NCI-H2107 (cell line): ENCODE data around the gene NDUFS8.

Source experiments
- DNase-seq: peaks from one replicate; lab custom pipeline; 2025; lab: John Stamatoyannopoulos, UW

NDUFS8 gene

GRCh38 chr11:68016161-68016903, 14.1 kb upstream of the NDUFS8 start:
- no peak for DNase-seq

DNA sequence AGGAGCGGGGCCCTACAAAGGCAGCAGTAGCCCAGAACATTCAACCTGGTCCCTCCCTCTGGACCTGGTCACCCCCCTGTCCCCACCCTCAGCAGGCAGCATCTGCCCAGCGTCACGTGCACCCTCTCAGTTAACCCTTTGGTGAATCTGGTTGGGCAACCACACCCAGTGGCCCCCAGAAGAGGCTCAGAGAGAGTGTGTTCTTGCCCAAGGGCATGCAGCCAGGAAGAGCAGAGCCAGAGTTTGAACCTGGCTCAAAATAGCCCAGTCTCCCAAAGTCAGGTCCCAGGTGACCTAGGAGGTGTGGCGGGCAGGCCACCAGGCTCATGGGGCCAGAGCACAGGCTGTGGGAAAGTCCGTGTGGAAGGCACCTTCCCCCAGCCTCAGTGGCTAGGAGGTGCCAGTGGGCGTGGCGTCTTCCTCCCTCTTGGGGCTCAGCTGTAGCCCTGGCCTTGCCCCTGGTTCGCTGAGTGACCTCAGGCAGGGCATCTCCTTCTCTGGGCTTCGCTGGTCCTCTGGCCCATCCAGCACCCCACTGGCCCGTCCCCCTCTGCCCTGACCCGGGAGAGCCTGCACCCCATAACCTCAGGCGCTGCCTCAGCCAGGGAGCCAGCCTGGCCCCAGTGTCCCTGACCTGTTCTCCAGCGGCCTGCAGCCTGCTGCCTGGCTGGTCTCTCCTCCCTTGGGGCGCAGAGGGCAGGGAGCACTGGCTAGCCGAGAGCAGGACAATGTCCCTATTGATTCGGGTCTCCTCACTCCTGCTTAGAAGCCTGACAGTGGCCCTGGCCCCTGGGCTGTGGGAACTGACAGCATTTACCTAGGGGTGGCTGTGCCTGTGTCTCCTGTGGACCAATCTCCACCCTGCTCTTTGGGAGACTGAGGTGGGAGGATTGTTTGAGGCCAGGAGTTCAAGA, 13.3 kb upstream of the NDUFS8 start:
- no peak for DNase-seq

GRCh38 chr11:68017980-68018729, 12.3 kb upstream of the NDUFS8 start:
- DNase-seq, result no peak

DNA sequence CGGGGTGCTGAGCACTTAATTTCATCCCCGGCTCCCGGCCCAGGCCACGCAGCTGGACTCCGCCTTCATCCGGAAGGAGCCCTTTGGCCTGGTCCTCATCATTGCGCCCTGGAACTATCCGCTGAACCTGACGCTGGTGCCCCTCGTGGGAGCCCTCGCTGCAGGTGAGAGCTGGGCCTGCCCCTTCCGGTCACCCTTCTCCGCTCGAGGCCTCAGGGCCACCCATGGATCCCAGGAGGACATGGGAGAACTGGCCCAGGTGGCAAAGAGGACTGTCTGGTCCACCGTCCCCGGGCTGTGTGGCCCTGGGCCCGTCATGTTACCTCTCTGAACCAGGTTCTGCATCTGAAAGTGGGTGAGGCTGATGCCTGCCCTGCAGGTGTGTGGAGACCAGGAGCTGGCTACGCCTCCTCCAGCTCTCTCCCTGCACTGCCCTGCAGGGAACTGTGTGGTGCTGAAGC, 11.7 kb upstream of the NDUFS8 start:
- DNase-seq, result no peak

- DNase-seq, result no peak
Observed at GRCh38 chr11:68019486-68019885, 11.0 kb upstream of the NDUFS8 start.

- no peak for DNase-seq
Observed at GRCh38 chr11:68020575-68020974, 9.9 kb upstream of the NDUFS8 start.

DNA sequence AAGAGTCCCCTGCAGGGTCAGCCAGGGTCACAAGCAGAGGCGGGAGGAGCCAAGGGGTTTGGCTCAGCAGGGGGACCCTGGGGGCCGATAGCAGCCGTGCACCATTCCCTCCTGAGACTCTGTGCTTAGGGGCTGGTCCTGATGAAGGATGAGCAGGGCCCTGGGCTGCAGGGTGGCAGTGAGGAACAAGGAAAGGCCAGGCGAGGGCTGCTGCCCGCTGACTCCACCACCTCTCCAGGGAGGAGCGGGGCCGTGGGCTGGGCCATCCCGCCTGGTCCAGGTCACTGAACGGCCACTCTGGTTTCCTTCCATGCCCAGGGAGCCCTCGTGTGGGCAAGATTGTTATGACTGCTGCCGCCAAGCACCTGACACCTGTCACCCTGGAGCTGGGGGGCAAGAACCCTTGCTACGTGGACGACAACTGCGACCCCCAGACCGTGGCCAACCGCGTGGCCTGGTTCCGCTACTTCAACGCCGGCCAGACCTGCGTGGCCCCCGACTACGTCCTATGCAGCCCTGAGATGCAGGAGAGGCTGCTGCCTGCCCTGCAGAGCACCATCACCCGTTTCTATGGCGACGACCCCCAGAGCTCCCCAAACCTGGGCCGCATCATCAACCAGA, 9.2 kb upstream of the NDUFS8 start:
- no peak for DNase-seq

DNA sequence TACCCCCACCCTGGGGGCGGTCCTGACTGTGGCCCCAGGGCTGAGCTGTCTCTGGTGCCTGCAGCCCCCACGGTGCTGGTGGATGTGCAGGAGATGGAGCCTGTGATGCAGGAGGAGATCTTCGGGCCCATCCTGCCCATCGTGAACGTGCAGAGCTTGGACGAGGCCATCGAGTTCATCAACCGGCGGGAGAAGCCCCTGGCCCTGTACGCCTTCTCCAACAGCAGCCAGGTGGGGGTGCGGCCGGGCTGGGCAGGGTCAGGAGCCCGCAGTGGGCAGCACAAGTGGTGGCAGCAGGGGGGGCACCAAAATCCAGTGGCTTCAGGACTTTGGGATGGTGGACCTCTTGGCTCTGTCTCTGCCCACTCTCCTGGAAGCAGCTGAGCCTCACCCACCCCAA, 8.0 kb upstream of the NDUFS8 start:
- DNase-seq, result no peak

GRCh38 chr11:68024508-68024907, 6.0 kb upstream of the NDUFS8 start:
- no peak for DNase-seq

DNA sequence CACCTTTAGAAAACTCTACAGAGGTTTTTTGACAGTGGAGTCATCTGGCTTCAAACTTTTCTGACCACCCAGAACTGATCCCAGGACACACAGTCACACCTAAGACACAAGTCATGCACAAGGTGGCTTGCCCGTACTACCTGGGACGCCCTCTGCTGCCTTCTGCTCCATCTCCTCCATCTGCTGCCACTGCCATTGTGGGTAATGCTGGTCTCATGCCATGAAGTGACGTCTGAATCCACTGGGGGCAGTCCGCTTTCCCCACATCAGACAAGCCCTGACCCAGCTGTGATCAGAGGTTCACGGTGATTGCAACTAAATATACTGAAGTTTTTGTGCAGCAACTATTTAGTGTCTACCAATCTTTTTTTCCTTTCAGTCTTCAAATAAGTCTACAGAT, 5.4 kb upstream of the NDUFS8 start:
- DNase-seq, result no peak

DNA sequence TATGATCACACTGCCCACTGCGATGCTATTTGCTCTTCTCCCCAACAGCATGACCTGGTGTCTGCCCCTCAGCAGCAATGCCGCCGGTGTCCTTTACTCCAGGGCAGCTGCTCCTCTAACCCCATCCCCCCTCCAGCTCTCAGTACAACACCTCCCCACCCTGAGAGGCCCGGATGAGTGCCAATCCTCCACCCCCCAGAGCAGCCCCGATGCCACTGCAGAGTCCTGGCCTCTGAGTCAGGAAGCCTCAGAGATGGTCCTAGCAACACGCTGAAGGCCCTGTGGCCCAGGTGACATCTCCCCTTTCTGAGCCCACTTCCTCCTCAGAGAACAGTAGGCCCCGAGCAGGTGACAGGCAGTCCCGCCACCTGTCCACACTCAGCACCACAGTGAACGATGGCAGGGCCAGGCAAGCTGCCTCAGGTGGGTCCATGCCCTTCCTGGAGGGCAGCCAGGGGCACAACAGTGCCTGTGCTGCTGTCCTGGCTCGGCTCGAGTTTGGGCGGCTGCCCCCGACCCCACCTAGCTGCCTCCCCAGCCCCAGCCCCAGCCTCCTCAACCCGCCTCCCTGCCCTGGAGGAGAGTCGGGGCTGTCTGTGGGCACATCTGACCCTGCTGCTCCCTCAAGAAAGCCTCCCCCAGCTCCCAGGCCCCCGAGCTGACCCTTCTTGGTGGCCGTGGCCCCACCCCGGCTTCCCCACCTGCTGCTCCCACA, 3.9 kb upstream of the NDUFS8 start:
- DNase-seq, result no peak

- no peak for DNase-seq
Observed at GRCh38 chr11:68027667-68028066, 2.8 kb upstream of the NDUFS8 start.

DNA sequence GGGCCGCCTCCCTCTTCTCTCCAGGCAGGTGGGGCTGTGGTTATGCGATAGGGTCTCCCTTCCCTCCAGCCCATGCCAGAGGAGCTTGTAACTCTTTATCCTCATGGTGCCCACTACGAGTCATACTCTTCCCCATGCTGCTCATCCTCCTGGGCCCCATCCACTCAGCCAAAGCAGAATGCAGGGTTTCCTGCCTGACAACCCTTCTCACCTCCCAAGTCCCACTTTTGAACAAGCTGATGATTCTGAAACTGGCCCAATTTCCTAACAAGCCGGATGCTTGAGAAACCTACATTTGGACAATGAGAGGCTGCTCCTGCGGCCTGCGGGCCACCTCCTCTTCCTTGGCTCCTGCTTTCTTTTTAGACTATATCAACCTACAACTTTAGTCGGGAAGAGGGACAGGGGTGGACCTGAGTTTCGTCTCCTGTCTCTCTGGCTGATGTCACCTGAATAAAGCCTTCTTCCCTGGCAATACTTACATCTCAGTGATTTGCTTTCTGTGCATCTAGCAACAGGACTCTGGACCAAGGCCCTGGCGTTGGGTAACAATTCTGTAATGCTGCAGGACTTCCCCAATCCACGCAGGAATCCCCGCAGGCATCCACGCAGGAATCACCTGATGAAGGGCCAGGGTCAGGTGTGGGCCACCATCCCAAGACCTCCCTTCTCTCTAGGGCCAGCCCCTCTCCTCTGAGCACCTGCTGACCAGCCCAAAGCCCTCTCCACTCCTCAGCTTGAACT, 1.5 kb upstream of the NDUFS8 start:
- DNase-seq, result no peak

DNA sequence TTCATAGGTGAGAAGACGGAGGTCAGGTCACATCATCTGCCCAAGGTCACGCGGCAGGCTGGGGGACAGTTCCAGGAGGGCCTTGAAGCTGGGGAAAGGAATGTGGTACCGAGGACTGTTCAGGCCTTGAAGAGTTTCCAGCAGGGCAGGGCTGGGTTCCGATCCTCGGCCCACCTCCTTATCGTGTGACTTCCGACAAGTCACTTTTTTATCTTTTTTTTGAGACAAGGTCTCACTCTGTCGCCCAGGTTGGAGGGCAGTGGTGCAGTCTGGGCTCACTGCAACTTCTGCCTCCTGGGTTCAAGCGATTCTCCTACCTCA, 623 bp downstream of the NDUFS8 start:
- no peak for DNase-seq

- no peak for DNase-seq
Observed at GRCh38 chr11:68032003-68032402, 1.5 kb downstream of the NDUFS8 start.

DNA sequence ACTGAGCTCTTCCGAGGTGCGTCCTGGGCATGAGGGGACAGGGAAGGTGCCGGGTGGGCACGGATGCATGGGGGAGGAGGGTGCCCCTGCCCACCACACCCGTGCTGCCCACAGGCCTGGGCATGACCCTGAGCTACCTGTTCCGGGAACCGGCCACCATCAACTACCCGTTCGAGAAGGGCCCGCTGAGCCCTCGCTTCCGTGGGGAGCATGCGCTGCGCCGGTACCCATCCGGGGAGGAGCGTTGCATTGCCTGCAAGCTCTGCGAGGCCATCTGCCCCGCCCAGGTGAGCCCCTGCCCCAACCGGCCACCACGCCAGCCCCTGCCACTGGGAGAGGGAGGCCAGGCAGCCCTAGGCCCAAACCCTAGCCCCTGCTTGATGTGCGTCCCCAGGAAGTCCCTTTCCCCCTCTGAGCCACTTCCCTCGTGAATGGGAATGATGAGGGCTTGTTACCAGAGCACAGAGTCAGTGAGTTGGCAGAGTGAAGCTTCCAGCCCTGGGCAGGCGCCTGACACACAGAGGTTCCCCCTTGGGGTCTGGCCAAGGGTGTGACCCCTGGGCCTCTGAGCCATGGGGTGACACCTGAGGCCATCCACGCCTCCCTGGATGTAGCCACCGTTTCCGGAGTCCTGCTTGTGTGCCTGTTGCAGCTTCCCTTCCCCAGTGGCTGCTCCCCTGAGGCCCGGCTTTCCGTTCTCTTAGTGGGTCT, 2.7 kb downstream of the NDUFS8 start:
- DNase-seq, result no peak

DNA sequence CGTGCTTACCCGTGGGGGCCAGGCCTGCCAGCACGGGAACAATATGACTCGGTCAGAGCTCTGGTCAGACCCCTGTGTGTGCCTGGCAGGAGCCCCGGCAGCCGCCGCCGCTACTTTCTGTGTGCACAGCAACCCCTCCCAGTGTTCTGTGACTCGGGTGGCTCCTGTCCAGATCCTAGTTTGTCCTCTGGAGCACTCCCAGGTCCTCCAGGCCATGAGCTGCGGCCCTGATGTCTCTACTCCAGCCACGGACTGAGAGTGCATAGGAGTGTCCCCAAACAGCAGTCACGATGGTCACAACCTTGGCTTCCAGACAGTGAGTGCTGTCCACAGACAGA, 3.2 kb downstream of the NDUFS8 start:
- no peak for DNase-seq

DNA sequence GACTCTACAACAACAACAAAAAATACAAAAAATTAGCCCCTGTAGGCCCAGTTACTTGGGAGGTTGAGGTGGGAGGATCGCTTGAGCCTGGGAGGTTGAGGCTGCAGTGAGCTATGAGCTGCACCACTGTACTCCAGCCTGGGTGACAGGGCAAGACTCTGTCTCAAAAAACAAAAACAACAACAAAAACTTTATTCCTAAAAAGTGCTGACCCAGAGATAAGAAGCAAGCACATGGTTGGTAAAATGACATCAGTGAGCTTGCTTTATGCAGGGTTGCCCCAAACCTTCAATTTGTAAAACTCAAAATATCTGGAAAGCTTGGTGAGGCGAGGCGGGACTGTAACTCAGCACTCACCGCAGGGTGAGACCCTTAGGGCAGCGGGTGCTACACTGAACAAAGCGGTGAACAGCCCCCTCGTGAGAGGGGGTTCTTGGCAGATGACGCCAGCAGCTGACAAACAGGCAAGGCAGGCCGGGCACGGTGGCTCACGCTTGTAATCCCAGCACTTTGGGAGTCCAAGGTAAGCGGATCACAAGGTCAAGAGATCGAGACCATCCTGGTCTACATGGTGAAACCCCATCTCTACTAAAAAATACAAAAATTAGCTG, 4.9 kb downstream of the NDUFS8 start:
- no peak for DNase-seq

DNA sequence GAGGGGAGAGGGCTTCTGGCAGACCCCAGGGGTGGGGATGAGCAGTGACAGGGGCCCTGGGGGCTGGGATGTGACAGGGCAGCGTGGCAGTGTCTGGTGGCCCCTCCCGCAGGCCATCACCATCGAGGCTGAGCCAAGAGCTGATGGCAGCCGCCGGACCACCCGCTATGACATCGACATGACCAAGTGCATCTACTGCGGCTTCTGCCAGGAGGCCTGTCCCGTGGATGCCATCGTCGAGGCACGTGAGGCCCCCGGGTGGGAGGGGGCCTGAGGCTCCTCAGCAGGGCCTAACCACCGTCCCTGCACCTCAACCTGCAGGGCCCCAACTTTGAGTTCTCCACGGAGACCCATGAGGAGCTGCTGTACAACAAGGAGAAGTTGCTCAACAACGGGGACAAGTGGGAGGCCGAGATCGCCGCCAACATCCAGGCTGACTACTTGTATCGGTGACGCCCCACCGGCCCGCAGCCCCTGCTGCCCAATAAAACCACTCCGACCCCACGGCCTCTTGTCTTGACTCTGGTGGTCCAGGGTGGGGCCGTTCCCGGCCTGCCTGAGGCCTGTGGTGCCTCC, 5.7 kb downstream of the NDUFS8 start:
- DNase-seq, result no peak
